ENCODE measurements around the gene ATN1.
A peak's percentile ranks its signal among the peaks of the same experiment; 100 is the strongest.

Gene ATN1

DNA sequence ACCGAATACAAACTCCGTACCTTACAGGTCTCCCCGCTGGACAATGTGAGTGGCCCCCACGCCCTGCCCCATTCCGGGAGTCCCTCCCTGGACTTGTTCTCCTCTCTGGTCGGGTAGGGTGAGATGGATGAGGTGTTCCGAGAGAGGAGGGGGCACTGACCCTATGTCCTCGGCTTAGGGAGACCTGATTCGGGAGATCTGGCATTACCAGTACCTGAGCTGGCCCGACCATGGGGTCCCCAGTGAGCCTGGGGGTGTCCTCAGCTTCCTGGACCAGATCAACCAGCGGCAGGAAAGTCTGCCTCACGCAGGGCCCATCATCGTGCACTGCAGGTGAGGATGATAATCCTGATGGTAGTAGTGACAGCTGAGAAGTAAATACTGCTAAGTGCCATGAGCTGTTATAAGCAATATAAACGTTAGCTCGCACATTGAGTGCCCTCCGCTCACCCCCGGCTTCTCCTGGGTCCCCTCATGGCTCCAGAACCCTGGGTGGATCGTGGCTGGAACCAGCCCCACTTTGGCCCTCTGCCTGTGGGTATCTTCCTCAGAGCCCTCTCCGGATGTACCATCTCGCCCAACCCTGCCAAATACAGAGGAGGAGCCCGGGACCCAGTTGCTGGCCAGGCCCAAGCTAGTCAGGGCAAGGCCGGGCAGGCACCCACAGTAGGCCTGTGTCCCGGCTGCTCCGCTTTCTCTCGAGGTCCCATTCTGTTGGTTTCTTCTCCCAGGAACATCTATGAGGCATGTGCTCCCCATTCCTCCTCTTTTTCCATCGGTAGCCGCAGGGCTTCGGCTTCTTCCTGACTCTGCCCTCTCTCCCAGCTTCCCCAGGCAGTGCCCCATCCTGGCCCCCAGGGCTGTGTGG is 30.2 kb downstream of the ATN1 start:
- no peak for DNase-seq

- peak; percentile 61 for DNase-seq
These were observed 30.9 kb downstream of the ATN1 start for GRCh38 chr12:6958609-6959057.

DNA sequence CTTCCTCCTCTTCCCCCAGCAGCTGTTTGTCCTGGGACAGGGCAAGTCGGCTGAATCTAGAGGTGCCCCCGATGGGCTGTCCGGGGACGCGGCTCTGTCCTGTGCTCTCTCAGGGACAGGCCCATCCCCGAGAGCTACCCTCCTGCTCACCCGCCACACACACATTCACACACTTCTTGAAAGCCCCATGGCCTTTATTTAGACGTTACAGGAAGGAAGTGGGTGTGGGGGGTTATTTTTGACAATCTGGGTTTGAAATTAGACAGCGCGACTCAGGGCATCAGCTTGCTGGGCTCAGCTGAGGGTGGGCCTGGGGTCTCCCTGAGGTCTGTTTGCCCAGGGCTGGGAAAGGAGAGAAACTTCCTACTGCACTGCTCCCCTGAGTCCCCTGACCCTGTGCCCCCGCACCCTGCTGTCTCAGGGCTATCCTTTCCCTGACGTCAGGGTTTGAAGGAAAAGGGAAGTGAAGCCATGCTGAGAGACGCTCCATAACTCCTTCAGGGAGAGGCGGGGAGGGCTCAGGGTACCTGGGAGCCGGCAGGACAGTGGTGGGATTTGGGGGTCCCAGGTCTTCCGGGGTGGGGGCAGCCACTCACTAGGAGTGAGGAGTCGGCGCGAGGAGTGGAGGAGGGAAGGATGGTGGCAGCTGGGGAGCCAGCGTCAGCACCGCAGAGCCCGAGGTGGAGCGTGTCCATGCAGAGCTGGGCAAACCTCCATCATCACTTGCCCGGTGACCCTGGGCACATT is 31.5 kb downstream of the ATN1 start:
- peak; percentile 88 for DNase-seq

GRCh38 chr12:6959805-6960592 is 32.2 kb downstream of the ATN1 start:
- no peak for DNase-seq

DNA sequence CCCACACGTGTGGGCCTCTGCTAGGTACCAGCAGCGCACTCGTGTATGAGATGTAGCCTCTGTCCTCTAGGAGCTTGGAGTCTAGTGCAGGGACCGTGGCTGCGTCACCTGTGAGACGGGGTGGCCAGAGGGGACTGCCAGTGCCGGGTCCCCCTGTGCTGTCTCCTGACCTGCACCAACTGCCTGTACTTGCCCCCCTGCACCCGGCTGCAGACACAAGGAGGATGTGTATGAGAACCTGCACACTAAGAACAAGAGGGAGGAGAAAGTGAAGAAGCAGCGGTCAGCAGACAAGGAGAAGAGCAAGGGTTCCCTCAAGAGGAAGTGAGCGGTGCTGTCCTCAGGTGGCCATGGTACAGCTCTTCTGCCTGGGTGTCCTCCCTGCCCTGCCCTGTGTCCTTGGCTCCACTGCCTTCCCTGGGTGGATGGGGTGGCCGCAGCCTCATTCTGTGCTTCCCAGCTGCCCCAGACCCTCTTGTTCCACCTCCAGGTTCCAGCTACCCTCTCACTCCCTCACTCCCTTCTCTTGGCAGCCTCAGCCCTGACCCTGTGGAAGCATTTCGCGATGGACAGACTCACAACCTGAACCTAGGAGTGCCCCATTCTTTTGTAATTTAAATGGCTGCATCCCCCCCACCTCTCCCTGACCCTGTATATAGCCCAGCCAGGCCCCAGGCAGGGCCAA is 33.0 kb downstream of the ATN1 start:
- DNase-seq, result peak; percentile 65

- DNase-seq, result peak; percentile 96
These were observed 33.5 kb downstream of the ATN1 start for GRCh38 chr12:6961278-6961694.

DNA sequence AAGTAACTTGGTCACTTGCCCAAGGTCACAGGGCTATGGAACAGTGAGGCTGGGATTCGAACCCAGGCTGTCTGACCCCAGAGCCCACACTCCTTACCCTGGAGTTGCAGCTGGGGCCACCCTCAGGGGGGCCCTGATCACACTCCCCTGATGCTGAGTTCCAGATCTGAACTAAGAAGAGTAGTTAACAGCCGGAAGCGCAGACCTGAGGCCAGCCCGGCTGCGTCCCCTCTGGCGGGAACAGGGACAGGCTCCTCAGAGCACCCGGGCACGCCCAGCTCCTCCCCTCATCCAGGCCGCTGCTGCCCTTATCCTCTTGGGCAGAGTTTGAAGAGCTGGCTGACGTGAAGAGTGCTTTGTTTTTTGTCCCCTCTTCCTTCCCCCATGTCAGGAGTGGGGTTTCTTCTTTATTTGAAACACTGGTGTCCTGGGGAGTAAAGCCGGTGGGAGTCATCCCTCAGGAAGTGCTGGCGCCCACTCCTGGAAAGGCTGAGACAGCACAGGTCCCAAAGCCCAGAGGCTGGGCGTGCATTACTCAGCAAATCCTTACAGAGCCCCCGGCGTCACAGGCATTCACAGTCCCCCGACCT is 34.0 kb downstream of the ATN1 start:
- DNase-seq, result peak; percentile 54

DNA sequence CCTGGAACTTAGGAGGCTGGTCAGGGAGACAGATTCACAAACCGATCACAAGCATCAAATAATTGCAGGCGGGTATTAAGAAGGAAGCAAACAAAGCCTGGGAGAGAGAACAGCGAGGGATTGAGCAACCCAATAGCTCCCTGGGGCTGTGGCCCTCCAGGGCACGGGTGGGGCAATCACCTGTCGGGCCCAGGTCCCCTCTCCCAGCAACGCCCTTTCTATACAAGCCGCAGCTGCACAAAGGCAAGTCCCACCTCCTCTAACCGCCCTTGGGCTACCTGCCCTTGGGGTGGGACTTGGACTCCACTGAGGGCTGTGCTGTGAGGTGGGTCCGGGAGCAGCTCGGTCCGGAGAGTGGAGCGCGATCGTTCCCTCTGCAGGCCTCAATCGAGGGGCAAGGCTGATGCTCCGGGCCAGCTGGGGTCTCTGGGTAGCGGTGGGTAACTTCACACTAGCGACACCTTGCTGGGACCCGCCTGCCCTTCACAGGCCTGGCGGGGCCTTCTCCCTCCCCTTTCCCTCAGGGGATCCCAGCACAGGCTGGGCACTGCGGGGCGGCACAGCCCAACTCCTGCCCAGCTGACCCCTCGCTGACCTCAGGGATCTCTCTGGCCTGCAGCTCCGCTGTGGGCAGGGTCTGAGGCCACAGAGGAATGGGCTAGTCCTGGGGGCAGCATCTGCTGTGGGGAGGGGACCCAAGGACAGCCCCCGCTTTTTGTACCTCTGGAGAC is 34.7 kb downstream of the ATN1 start:
- no peak for DNase-seq

GRCh38 chr12:6963016-6963731 is 35.4 kb downstream of the ATN1 start:
- no peak for DNase-seq

GRCh38 chr12:6963791-6964413 is 36.1 kb downstream of the ATN1 start:
- DNase-seq, result no peak

- DNase-seq, result no peak
These were observed 36.9 kb downstream of the ATN1 start for GRCh38 chr12:6964605-6965025.

- DNase-seq, result peak; percentile 90
These were observed 37.4 kb downstream of the ATN1 start for GRCh38 chr12:6965026-6965661.

- no peak for DNase-seq
These were observed 38.0 kb downstream of the ATN1 start for GRCh38 chr12:6965714-6966113.

- no peak for DNase-seq
These were observed 38.6 kb downstream of the ATN1 start for GRCh38 chr12:6966351-6966750.

GRCh38 chr12:6967651-6968100 is 39.9 kb downstream of the ATN1 start:
- no peak for DNase-seq

DNA sequence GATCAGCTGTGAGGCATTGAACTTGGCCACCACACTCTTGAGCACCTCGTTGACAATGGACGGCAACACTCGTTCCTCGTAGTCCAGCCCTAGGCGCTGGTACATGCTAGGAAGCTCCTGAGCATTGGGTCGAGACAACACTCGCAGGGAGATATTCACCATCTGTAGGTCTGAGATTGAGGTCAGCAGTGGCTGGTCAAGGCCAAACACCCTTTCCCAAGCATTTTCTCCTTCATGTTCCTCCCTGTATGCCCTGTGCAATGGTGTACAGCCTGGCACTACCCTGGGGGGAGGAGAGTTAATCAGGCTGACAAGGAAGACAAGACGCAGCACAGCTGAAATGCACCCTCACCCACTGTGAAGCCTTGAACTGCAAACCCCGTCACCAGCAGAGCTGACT is 40.7 kb downstream of the ATN1 start:
- DNase-seq, result no peak

- no peak for DNase-seq
These were observed 42.4 kb downstream of the ATN1 start for GRCh38 chr12:6970096-6970527.

- no peak for DNase-seq
These were observed 46.4 kb downstream of the ATN1 start for GRCh38 chr12:6974180-6974579.

DNA sequence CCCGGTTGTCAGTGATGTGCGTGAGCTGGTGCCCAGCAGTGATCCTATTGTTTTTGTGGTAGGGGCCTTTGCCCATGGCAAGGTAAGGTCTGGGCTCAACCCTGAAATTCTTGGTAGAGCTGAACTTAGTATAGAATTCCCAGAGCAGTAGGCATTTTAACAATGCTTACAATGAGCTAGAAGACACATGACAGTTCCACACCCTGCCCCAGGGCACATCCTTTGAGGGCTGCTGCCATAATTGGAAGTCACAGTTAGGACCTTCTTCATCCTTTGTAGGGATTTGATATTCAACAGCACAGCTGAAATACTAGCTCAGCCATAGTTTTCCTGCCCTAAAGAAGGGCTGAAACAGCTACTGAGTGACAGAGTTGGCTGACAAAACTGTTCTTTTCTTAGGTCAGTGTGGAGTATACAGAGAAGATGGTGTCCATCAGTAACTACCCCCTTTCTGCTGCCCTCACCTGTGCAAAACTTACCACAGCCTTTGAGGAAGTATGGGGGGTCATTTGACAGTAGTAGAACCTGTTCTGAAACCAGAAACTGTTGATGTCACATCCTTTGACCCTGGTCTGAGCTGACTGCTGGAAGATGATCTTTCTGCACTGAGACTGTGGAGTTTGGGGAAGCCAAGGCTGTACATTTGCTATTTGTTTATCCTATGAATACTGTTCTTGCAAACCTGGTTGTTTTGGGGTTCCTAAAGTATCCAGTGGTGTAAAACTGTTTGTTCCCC is 47.7 kb downstream of the ATN1 start:
- no peak for DNase-seq

Measured in inflammatory macrophage treated with lipopolysaccharide for 4 hours (primary cell).